ENCODE measurements around the gene DCAKD.

GRCh38 chr17:45006927-45007461, 44.4 kb downstream of the DCAKD start:
- no peak for TF ChIP-seq CTCF (IDR thresholded peaks at IDR 0.05 in 4 of 5, conservative IDR thresholded peaks at IDR 0.05 in 1 of 5)
- TF ChIP-seq POLR2A (IDR thresholded peaks at IDR 0.05) = no peak
